GM21723 (cell line): ENCODE measurements around the gene FRAT1.
A peak's percentile ranks its signal among the peaks of the same experiment; 100 is the strongest.
"Not testable (repeated sequence)": the region's sequence is repeated elsewhere in the genome, so short reads cannot be mapped to it uniquely, and the experiment has no call there.

Source experiments
- ATAC-seq: cut with Tn5 transposase; IDR thresholded peaks from one replicate; pipeline ENCODE4 v1.9.1; 2021; ENCODE audit warnings: mild to moderate bottlenecking, moderate library complexity; ENCODE audit not compliant: unreplicated experiment

The FRAT1 gene, protein sequence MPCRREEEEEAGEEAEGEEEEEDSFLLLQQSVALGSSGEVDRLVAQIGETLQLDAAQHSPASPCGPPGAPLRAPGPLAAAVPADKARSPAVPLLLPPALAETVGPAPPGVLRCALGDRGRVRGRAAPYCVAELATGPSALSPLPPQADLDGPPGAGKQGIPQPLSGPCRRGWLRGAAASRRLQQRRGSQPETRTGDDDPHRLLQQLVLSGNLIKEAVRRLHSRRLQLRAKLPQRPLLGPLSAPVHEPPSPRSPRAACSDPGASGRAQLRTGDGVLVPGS

DNA sequence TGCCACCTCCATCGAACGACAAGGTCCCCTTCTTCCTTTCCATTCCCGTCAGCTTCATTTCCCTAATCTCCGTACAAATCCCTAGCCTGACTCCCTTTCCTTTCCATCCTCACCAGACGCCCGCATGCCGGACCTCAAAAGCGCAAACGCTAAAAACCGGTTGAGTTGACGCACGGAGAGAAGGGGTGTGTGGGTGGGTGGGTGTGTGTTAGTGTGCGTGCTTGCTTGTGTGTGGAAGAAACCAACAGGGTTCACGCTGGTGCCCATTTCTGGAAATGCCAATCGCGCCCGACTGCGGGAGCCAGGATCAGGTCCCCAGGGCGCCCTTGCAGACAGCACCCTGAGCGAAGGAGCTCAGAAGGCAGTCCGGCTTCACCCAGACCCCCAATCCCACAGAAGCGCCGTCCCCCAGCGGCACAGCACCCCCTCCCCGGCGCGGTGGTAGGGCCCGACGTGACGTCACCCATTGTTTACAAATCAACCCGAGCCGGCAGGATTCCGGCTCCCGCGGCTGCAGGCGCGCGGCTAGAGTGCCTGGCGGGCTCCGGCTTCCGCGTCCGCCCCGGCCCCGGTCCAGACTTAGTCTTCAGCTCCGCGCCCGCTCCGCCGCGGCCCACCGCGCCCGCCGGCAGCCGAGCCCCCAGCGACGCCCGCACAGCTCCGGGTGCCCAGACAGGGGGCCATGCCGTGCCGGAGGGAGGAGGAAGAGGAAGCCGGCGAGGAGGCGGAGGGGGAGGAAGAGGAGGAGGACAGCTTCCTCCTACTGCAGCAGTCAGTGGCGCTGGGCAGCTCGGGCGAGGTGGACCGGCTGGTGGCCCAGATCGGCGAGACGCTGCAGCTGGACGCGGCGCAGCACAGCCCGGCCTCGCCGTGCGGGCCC is at the start of gene FRAT1:
Gene FRAT1 (plus strand): TSS at position 500 of the 880 bp plus-strand sequence. CDS start 183 bp downstream, at position 683.
- ATAC-seq = peak; percentile 83

DNA sequence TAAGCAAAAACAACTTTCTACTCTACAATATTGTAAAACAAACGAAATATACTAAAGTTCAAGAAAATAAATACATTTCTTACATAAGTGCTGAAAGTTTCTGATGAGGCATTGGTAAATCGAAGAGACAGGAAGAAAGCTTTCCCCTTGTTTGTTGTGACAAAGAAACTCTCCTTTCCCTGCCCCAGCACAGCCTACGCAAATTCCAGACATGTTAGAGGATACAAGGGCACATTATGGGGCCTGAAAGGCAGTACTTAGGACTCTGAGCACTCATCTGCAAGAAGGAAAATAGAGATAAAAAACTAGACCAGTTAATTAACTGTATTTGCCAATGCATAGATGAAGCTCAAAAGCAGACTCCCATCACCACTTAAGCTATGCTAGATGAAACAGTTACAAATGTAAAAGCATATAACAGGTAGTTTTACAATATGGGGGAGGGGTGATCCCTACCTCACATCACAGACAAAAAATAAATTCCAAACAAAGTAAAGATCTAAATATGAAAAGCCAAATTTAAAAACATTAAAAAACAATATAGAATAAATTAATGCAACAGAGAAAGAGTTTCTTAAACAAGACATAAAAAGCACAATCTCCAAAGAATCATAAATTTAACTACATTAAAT is 48.4 kb upstream of the FRAT1 start:
- ATAC-seq = no peak

DNA sequence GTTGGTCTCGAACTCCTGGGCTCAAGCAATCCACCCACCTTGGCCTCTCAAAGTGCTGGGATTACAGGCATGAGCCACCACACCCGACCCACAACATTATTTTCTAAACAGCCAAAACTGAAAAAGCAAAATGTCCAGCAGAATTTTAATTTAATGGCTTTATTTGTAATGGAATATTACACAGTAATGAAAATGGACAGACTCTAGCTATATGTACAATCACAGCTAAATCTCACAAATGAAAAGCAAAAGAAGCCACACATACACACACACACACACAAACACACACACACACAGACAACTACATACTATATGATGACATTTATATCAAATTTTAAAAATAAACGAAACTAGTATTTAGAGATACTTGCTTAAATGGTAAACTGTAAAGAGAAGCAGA is 45.4 kb upstream of the FRAT1 start:
- ATAC-seq = no peak

DNA sequence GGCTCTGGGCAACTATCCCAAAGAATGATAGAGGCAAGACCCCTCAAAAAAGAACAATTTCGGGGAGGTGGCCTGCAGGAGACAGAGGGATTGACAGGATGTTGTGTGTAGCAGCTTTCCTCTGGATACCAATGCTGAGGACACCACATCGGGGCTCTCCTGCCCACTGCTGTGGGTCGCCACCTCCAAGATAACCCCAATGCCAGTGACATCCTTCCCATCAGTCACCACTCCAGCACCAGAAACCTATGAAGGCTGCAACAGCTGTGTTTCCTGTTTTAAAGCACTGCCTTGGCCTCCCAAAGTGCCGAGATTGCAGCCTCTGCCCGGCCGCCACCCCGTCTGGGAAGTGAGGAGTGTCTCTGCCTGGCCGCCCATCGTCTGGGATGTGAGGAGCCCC is 44.2 kb upstream of the FRAT1 start:
- ATAC-seq = no peak

DNA sequence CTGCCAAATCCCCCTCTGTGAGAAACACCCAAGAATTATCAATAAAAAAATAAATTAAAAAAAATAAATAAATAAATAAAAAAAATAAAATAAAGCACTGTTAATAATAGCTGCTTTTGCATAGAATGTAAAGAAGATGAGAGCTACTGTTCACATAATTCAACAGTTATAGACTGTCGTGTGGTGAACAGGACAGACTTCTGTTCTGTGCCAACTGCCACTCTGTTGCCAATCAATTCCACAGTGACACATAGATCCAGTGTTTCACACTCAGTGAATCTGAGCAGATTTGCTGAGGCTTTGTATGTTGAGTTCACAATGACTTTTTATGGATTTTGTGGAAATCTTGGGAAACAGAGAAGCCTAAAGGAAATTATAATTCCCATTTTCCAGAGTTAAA is 41.5 kb upstream of the FRAT1 start:
- no peak for ATAC-seq

DNA sequence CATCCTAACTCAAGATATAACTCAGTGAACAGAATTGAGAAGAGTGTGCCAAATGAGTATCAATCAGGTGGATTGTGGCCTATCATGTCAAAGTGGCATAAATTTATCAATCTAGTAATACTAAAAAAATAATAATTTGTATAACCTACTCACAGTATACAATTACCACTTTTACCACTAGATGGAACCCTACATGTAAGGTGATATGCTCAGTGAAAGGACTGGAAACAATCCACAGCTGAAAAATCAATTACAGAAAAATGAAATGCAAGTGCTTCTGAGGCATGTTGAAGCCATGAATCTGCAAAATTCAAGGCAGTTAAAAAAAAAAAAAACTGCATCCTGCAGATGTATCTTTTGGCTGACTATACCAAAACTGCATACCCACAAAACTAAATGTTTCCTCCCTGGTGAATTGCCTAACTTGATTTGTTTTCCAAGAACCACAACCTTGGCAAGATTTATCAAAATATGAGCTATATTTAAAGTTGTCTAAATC is 40.5 kb upstream of the FRAT1 start:
- ATAC-seq = no peak

DNA sequence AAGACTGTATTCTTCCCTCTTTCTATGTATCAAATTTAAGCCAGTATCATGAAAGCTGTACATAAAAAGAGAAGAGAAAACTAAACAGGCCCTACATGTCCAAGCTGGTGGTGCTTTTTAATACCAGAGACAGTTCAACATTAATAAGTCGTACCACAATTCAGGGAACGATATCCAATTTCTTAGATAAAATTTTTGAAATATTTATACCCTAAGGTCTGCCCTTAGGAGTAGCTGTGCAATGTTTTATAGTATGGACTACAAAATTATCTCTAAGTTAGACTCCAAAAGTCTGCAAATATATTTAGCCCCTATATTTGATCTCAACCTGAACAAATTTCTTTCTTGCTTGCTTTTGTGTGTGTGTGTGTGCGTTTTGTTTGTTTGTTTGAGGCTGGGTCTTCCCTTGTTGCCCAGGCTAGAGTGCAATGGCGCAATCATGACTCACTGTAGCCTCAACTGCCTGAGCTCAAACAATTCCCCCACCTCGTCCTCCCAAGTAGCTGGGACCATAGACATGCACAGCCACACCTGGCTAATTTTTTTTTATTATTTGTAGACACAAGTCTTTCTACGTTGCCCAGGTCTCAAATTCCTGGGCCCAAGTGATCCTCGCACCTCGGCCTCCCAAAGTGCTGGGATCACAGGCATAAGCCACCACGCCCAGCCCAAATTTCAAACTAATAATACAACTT is 39.8 kb upstream of the FRAT1 start:
- ATAC-seq = no peak

DNA sequence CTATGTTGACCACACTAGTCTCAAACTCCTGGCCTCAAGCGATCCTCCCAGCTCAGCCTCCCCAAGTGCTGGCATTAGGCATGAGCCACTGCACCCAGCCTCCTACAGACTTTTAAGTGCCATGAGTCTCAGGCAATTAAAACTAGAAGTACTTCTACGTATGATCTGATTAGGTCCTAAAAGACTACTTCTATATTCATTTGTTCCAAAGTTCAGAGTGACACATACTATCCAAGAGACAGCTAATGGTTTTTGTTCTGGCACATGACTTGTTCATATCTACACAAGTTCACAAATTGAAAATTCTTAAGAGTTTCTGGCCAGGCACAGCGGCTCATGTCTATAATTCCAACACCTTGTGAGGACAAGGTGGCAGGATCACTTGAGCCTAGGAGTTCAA is 38.3 kb upstream of the FRAT1 start:
- no peak for ATAC-seq

DNA sequence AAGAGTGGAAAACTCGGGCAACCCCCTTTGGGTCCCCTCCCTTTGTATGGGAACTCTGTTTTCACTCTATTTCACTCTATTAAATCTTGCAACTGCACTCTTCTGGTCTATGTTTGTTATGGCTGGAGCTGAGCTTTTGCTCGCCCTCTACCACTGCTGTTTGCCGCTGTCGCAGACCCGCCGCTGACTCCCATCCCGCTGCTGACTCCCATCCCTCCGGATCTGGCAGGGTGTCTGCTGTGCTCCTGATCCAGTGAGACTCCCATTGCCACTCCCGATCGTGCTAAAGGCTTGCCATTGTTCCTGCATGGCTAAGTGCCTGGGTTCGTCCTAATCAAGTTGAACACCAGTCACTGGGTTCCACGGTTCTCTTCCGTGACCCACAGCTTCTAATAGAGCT is 29.0 kb upstream of the FRAT1 start:
- not testable (repeated sequence) for ATAC-seq

DNA sequence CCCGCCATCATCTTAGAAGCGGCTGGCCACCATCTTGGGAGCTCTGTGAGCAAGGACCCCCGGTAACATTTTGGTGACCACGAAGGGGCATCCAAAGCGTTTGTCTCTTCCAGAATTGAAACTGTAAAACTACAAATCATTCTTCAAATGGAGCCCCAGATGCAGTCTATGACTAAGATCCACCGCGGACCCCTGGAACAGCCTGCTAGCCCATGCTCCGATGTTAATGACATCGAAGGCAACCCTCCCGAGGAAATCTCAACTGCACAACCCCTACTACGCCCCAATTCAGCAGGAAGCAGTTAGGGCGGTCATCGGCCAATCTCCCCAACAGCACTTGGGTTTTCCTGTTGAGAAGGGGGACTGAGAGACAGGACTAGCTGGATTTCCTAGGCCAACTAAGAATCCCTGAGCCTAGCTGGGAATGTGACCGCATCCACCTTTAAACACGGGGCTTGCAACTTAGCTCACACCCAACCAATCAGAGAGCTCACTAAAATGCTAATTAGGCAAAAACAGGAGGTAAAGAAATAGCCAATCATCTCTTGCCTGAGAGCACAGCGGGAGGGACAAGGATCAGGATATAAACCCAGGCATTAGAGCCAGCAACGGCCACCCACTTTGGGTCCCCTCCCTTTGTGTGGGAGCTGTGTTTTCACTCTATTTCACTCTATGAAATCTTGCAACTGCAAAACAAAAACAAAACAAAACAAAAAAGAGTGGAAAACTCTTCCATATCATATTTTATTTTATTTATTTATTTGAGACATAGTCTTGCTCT is 28.3 kb upstream of the FRAT1 start:
- ATAC-seq = not testable (repeated sequence)

DNA sequence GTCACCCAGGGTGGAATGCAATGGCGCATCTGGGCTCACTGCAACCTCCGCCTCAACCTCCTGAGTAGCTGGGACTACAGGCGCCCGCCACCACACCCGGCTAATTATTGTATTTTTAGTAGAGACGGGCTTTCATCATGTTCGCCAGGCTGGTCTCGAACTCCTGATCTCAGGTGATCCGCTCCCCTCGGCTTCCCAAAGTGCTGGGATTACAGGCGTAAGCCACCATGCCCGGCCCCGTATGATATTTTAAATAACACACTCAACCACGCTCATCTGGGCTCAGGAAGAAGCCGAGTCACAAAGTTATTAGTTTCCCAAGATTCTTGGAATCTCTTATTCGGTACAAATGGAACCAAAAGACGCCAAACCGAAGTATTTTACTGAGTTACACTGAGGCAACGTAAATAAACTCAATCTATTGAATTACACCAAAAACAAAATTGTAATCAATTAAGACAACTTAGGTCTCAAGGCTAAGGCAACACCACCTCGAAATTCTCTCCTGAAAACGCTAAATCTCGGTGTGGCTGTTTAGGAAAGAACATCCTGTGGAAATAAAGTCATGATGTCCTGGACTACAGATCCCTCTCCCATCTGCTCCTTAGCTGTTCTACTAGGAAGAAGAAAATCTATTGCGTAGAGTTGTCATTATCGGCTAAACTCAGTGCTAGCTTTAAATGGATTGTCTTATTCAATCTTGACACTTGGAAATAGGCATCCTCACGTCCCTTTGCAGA is 27.5 kb upstream of the FRAT1 start:
- ATAC-seq = no peak

DNA sequence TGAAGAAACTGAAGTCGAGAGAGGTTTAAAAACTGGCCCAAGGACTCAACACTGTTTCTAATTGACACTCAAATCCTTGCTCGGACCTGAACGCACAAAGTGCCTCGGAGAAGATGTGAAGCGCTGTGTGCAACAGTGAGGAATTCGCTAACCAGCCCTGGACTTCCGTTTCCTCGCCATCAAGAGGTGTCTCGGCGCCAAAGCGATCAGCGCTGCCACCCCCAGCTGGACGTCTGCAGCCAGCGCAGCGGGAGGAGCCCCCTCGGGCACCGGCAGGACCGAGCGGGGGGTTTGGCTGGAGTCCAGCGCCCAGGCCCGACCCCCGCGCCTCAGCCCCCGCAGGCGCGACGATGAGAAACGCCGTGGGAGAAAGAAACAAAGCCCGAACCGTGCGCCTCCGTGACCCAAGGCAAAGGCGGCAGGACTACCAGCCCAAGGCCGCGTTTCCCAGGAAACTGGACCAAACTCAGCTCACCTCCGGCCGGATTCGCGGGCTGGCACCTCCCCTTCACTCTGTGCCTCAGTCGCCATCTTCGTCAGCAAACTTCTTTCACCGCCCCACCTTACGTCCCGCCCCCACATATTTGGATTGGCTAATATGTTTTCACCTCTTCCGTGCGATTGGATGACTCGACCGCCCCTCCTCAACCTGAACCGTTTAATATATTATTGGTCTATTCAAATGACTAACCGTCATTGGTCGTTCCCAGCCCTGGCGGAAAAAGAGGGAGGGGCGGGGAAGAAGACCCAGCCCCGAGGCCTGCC is 26.8 kb upstream of the FRAT1 start, which contains the start of gene ARHGAP19:
Gene ARHGAP19 (minus strand): TSS at position 541 of the 765 bp plus-strand sequence. CDS start 10 bp downstream, at position 531.
- peak; percentile 95 for ATAC-seq

DNA sequence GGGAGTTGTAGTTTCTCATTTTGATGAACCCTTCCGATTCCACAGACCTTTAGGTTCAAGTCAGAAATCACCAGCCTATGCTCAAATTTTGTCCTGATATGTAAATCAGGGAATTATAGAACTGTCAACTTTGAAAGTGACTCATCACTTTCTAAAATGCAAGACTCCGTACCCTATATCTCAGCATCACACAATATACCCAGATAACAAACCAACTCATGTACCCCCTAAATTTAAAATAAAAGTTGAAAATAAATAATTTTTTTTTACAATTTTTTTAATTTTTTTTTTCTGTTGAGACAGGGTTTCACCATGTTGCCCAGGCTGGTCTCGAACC is 26.2 kb upstream of the FRAT1 start:
- ATAC-seq = no peak

DNA sequence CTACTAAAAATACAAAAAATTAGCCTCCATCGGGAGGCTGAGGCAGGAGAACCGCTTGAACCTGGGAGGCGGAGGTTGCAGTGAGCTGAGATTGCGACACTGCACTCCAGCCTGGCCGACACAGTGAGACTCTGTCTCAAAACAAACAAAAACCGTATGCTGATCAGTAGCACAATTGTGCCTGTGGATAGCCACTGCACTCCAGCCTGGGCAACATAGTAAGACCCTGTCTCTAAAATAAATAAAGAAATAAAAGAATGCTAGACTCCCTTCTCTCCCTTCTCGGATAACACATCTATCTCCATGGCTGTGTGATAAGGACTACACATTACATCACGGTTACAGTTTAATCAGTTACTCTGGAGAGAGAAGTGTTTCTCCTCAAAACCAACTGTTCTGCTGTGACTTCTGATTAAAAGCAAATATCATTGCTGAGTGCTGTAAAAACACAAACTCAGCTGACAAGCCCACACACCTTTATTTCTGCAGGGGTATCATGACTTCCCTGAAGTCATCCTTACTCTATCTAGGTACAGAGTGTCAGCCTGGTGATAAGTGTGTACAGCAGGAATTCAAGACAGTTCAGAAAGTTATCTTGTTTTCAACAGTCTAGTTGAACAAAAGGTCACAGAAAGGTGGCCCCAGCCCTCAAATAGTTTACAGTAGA is 21.4 kb upstream of the FRAT1 start:
- no peak for ATAC-seq

DNA sequence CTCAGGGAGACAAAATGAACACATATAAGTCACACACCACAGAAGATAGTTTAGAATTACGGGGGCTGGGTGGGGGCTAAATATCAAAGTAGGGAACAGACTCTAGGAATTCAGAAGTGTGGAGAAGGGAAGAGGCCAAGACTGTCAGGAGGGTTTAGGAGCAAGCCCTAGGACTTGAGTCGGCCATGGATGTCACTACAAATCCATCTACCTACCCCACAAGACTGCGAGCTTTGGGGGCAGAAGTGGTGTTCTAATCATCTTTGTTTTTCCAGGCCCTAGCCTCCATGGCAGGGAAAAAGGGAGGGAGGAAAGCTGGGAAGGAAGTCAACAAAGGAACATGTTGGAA is 20.9 kb upstream of the FRAT1 start:
- ATAC-seq = no peak

DNA sequence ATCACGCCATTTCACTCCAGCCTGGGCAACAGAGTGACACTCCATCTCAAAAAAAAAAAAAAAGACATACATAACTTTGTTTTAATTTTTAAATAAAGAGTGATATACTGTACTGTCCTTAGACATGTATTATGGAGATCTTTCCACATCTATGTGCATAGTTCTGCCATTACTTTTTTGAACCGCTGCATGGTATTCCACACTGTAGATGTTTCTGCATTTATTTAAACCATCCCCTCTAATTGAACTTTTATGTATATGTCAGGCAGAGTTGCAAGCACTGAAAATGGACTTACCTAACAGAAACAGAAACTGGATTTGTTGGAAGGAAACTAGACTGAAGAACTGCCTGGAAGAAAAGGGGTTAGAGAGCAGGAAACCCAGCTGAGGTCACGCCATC is 18.1 kb upstream of the FRAT1 start:
- ATAC-seq = no peak

DNA sequence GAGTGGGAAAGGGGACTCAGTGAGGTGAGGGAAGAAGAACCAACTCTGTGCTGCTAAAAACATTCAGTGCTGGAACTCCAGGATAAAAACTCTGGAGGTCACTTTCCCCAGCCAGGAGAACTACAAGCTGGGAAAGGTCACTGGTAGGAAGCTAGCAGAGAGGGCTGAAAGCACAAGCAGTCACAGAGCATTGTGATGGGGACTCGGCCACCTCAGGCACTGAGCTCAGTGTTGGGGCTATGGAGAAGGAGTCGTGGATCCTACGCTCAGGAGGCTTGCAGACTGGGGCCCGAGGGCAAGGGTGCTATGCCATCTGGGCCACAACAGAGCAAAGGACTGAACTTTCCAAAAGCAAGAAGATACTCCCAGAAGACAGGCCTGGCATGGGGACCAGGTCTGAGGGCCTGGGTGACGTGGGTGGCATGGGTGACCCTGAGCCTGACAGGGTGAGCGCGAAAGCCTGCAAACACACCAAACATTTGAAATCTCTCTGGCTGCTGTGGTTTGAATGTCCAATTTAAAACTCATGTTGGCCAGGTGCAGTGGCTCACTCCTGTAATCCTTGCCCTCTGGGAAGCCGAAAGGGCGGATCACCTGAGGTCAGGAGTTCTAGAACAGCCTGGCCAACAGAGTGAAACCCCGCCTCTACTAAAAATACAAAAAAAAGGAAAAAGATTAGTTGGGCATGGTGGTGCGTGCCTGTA is 16.8 kb upstream of the FRAT1 start:
- no peak for ATAC-seq

DNA sequence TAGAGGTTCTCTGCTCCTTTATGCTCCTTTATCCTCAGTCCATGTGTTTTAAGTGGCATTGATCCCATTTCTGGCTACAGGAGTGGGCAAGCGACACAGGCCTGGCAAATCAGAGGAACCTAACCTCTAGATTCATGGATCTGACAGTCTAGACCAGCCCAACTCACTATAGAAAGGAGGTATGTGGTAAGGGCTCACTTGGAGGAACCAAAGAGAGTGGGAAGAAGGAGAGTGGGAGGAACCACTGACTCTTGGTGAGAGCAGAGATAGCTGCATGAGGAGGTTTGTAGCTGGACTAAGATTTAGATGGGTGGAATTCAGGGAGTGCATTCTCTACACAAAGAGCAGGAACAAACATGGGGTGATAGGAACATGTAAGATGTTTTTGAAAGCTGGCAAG is 11.6 kb upstream of the FRAT1 start:
- ATAC-seq = no peak
